ENCODE data around the gene OR14J1. TPM values are rescaled to one million over a fixed set of nuclear protein-coding genes. Genes with fewer than 3 reads are reported as not detected.
A peak's percentile ranks its signal among the peaks of the same experiment; 100 is the strongest.
"Not testable (repeated sequence)": the region's sequence is repeated elsewhere in the genome, so short reads cannot be mapped to it uniquely, and the experiment has no call there.

The OR14J1 gene
- not detected in 2 replicates for total RNA-seq (2014; rRNA removed; shearing (Covaris generic))

GRCh38 chr6:29301316-29301715, at the start of gene OR14J1:
Gene OR14J1, plus strand, starts transcription at chr6:29301701. Its CDS starts 4,989 bp downstream, at chr6:29306690.
- no peak for DNase-seq (ENCODE audit: low read depth)

GRCh38 chr6:29251736-29252135, 49.8 kb upstream of the OR14J1 start:
- peak; percentile 16 for DNase-seq (ENCODE audit: low read depth)

GRCh38 chr6:29255530-29255929, 46.0 kb upstream of the OR14J1 start:
- no peak for DNase-seq (ENCODE audit: low read depth)

- DNase-seq (ENCODE audit: low read depth): no peak
Observed at GRCh38 chr6:29259721-29260120, 41.8 kb upstream of the OR14J1 start.

GRCh38 chr6:29263001-29263400, 38.5 kb upstream of the OR14J1 start:
- DNase-seq (ENCODE audit: low read depth): no peak

- no peak for DNase-seq (ENCODE audit: low read depth)
Observed at GRCh38 chr6:29294499-29294914, 7.0 kb upstream of the OR14J1 start.

GRCh38 chr6:29295181-29295585, 6.3 kb upstream of the OR14J1 start:
- no peak for DNase-seq (ENCODE audit: low read depth)

- DNase-seq (ENCODE audit: low read depth): no peak
Observed at GRCh38 chr6:29295623-29296022, 5.9 kb upstream of the OR14J1 start.

- DNase-seq (ENCODE audit: low read depth): no peak
Observed at GRCh38 chr6:29319931-29320330, 18.4 kb downstream of the OR14J1 start.

GRCh38 chr6:29323332-29323731, 21.8 kb downstream of the OR14J1 start:
- DNase-seq (ENCODE audit: low read depth): not testable (repeated sequence)

- DNase-seq (ENCODE audit: low read depth): no peak
Observed at GRCh38 chr6:29325777-29326176, 24.3 kb downstream of the OR14J1 start.

GRCh38 chr6:29332676-29333075, 31.2 kb downstream of the OR14J1 start:
- DNase-seq (ENCODE audit: low read depth): no peak

GRCh38 chr6:29336269-29336668, 34.8 kb downstream of the OR14J1 start:
- no peak for DNase-seq (ENCODE audit: low read depth)

- DNase-seq (ENCODE audit: low read depth): no peak
Observed at GRCh38 chr6:29345380-29345779, 43.9 kb downstream of the OR14J1 start.

- not testable (repeated sequence) for DNase-seq (ENCODE audit: low read depth)
Observed at GRCh38 chr6:29349348-29349747, 47.8 kb downstream of the OR14J1 start.

GRCh38 chr6:29354980-29355379, 53.5 kb downstream of the OR14J1 start:
- DNase-seq (ENCODE audit: low read depth): no peak

GRCh38 chr6:29355603-29356002, 54.1 kb downstream of the OR14J1 start:
- no peak for DNase-seq (ENCODE audit: low read depth)

Other genes with a start within 250 kb of the OR14J1 start
- gene OR2B3, start 214.4 kb upstream of the OR14J1 start, total RNA-seq (2014; rRNA removed; shearing (Covaris generic)): not detected in 2 replicates
- not detected in 2 replicates for gene OR2J1, start 202.2 kb upstream of the OR14J1 start, total RNA-seq (2014; rRNA removed; shearing (Covaris generic))
- not detected in 2 replicates for gene OR2J3, start 193.6 kb upstream of the OR14J1 start, total RNA-seq (2014; rRNA removed; shearing (Covaris generic))
- gene OR2J2, start 130.8 kb upstream of the OR14J1 start, total RNA-seq (2014; rRNA removed; shearing (Covaris generic)): not detected in 2 replicates
- gene OR5V1, start 67.2 kb downstream of the OR14J1 start, total RNA-seq (2014; rRNA removed; shearing (Covaris generic)): not detected in 2 replicates
- not detected in 2 replicates for gene OR12D3, start 73.6 kb downstream of the OR14J1 start, total RNA-seq (2014; rRNA removed; shearing (Covaris generic))
- not detected in 2 replicates for gene OR12D2, start 93.9 kb downstream of the OR14J1 start, total RNA-seq (2014; rRNA removed; shearing (Covaris generic))
- gene OR12D1, start 113.2 kb downstream of the OR14J1 start, total RNA-seq (2014; rRNA removed; shearing (Covaris generic)): not detected in 2 replicates
- gene OR10C1, start 137.6 kb downstream of the OR14J1 start, total RNA-seq (2014; rRNA removed; shearing (Covaris generic)): not detected in 2 replicates
- gene OR11A1, start 155.4 kb downstream of the OR14J1 start, total RNA-seq (2014; rRNA removed; shearing (Covaris generic)): not detected in 2 replicates
- gene OR2H1, start 155.5 kb downstream of the OR14J1 start, total RNA-seq (2014; rRNA removed; shearing (Covaris generic)): not detected in 2 replicates
- gene MAS1L, start 186.3 kb downstream of the OR14J1 start, total RNA-seq (2014; rRNA removed; shearing (Covaris generic)): not detected in 2 replicates